Adrenal gland (tissue), 12 donors: ENCODE measurements around the gene FBXL16. TPM values are rescaled to one million over a fixed set of nuclear protein-coding genes. Genes with fewer than 3 reads are reported as not detected.
A peak's percentile ranks its signal among the peaks of the same experiment; 100 is the strongest.

Experiments used
- DNase-seq, 7 donors: peaks; one replicate each; pipeline ENCODE4 v3.0.0-alpha.2; 2019 to 2020
- H3K27ac ChIP-seq, 5 donors: fragments of 200-600 bp; sonication (generic) in 4 of 5; 1 replicate in 3 of 5; 2 replicates in 2 of 5; pipeline versions ENCODE4 v1.5.1 to v1.8.0; 2016 to 2020; ENCODE audit warnings: mild to moderate bottlenecking in 1 of 5
- H3K27me3 ChIP-seq: fragments of 200-600 bp; 2 replicates; pipeline ENCODE4 v1.8.0; 2021
- H3K36me3 ChIP-seq, 2 donors: fragments of 200-600 bp; replicated peaks in 1 of 2; 1 replicate in 1 of 2; 2 replicates in 1 of 2; pipeline versions ENCODE4 v1.5.1 to v1.8.0; 2018 to 2022
- H3K4me1 ChIP-seq, 2 donors: fragments of 200-600 bp; replicated peaks in 1 of 2; 1 replicate in 1 of 2; 2 replicates in 1 of 2; pipeline versions ENCODE4 v1.5.1 to v1.8.0; 2018 to 2021
- H3K4me3 ChIP-seq, 4 donors: fragments of 200-600 bp; sonication (generic) in 3 of 4; one replicate each; pipeline ENCODE4 v1.5.1; 2016 to 2018
- H3K9me3 ChIP-seq, 3 donors: fragments of 200-600 bp; sonication (generic) in 1 of 3; replicated peaks in 1 of 3; 1 replicate in 2 of 3; 2 replicates in 1 of 3; pipeline versions ENCODE4 v1.5.1 to v1.8.0; 2016 to 2021
- CTCF ChIP-seq, 6 experiments: fragments of 450-650 bp in 4 of 6; fragments of 200-600 bp in 2 of 6; sonication (generic) in 1 of 6; IDR thresholded peaks; 1 replicate in 5 of 6; 2 replicates in 1 of 6; pipeline versions ENCODE4 v1.5.1 to v1.8.0; 2016 to 2021; ENCODE audit warnings: antibody characterized with exemption in 6 of 6, mild to moderate bottlenecking in 2 of 6, moderate library complexity in 1 of 6
- POLR2A ChIP-seq, 2 donors: fragments of 450-650 bp; IDR thresholded peaks; one replicate each; pipeline ENCODE4 v1.6.1; 2017; ENCODE audit warnings: antibody characterized with exemption in 2 of 2, mild to moderate bottlenecking in 2 of 2, moderate library complexity in 1 of 2
- WGBS, 4 donors: extraction: QIAGEN DNeasy Blood & Tissue Kit in 2 of 4; methylation state at CpG; one replicate each; pipeline versions ENCODE4 v1.1.5 to v1.1.7; 2013 to 2017; 5-methylcytosine and 5-hydroxymethylcytosine counted together
- intact Hi-C, 2 donors: fragments of 100-400 bp; cut with DNase I; formaldehyde crosslinking; loops; one replicate each; pipeline versions ENCODE4 v1.14.1 to v1.15.0; 2022 to 2023
- polyA plus RNA-seq, 3 donors: library from polyadenylated mRNA; stranded (reverse); fragments of 200-250 nt in 2 of 3; fragments of 350-450 nt in 1 of 3; fragmentation: Illumina TruSeq in 1 of 3; extraction: RNeasy Lipid Tissue Mini Kit (QIAGEN cat#74804) in 1 of 3; gene quantifications; one replicate each; pipeline ENCODE4 v1.2.3, GENCODE V29; 2013 to 2014
- total RNA-seq, 9 donors: library from RNA; depleted of rRNA in 4 of 9; stranded (reverse); fragments of >200 nt in 4 of 9; fragments of 120-200 nt in 1 of 9; fragmentation: NEBNext Ultra II Directional in 1 of 9; extraction: Animal tissue kit (Norgen Biotek cat#: 25700) in 1 of 9; gene quantifications; one replicate each; pipeline versions ENCODE4 v1.1.0 to v1.2.4, GENCODE V29; 2013 to 2023
- donor health status: healthy with polysubstance abuse.
- donor health status: Bipolar disorder and iron deficiency.
- donor health status: DM: yes; HTN: yes; CAD: no.
- donor health status: DM: no; HTN: no; CAD: no.
- donor health status: DM: no; HTN: no; CAD: no.
- donor health status: DM: yes; HTN: yes; CAD: no.

FBXL16 gene
- total and polyA plus RNA-seq, 12 donors: 0.17 to 18.3 (median 5.2) TPM; not detected in 1

GRCh38 chr16:711548-712320 lies 6.1 kb upstream of the FBXL16 start:
- H3K27ac ChIP-seq: peak overlapping the region in 1 of 5 donors; percentile 60
- TF ChIP-seq POLR2A (IDR thresholded peaks at IDR 0.05): no peak
- TF ChIP-seq CTCF (IDR thresholded peaks at IDR 0.05): peak; percentile 76 to 97 (median 90)
- intact Hi-C loops: loop anchor here (5.0 to 10.0 kb wide), 3 partner anchors 76 to 346 kb away; partner anchors contain the start of genes CHTF18 (in 1 of the 2) and RPUSD1 (in 1 of the 2)
- peaks cover 15% of the 10 kb centered on the region for H3K27me3 ChIP-seq
- no peaks in the 10 kb centered on the region for H3K9me3 ChIP-seq
- peak; percentile 73 to 90 (median 81) for DNase-seq
- H3K36me3 ChIP-seq: no peaks in the 10 kb centered on the region
- WGBS, 4 donors: 9 to 24% (median 10%) methylated on average over 12 to 25 of the region's 25 CpGs
- H3K4me1 ChIP-seq: peaks cover 16 to 22% of the 10 kb centered on the region in 2 donors
- no peak overlapping the region for H3K4me3 ChIP-seq

- Histone ChIP-seq H3K4me1 (peaks cover 11 to 15% of the 10 kb centered on the region in 2 donors), H3K27ac (peak overlapping the region in 1 of 5 donors; percentile 60), H3K9me3 (no peaks in the 10 kb centered on the region), H3K36me3 (no peaks in the 10 kb centered on the region), H3K27me3 (peaks cover 16% of the 10 kb centered on the region), H3K4me3 (no peak overlapping the region)
- intact Hi-C loops: loop anchor here (5.0 to 10.0 kb wide), 3 partner anchors 76 to 346 kb away; partner anchors contain the start of genes CHTF18 (in 1 of the 2) and RPUSD1 (in 1 of the 2)
- 55 to 70% (median 63%) methylated on average over 4 to 12 of the region's 12 CpGs for WGBS, 4 donors
- TF ChIP-seq CTCF (IDR thresholded peaks at IDR 0.05) (no peak), POLR2A (IDR thresholded peaks at IDR 0.05) (no peak)
- no peak for DNase-seq
Measured at GRCh38 chr16:711084-711483, 5.5 kb upstream of the FBXL16 start.

GRCh38 chr16:710500-711075 lies 5.0 kb upstream of the FBXL16 start:
- no peak for DNase-seq
- Histone ChIP-seq H3K27me3 (peaks cover 17% of the 10 kb centered on the region), H3K9me3 (no peaks in the 10 kb centered on the region), H3K4me3 (no peak overlapping the region), H3K36me3 (no peaks in the 10 kb centered on the region), H3K4me1 (peaks cover 6 to 11% of the 10 kb centered on the region in 2 donors), H3K27ac (peak overlapping the region in 1 of 5 donors; percentile 60)
- intact Hi-C loops: loop anchor here (5.0 to 10.0 kb wide), 3 partner anchors 77 to 347 kb away; partner anchors contain the start of genes CHTF18 (in 1 of the 2) and RPUSD1 (in 1 of the 2)
- WGBS, 4 donors: 22 to 60% (median 58%) methylated on average over 6 to 21 of the region's 21 CpGs
- TF ChIP-seq POLR2A (IDR thresholded peaks at IDR 0.05) (no peak), CTCF (IDR thresholded peaks at IDR 0.05) (no peak)
